GM12891 (cell line): ENCODE data around the gene ZNF586.
A peak's percentile ranks its signal among the peaks of the same experiment; 100 is the strongest.

Experiments
- DNase-seq: peaks from one replicate; pipeline ENCODE4 v3.0.0; 2011; ENCODE audit warnings: low spot score; ENCODE audit not compliant: insufficient read length
- FAIRE-seq: peaks from 2 replicates; lab custom pipeline; 2011; peaks lifted over from hg19 to GRCh38; lab: Jason Lieb, UNC
- PAX5 ChIP-seq: IDR thresholded peaks from 2 replicates; pipeline ENCODE4 v1.6.1; 2011; ENCODE audit warnings: low read length, moderate library complexity, mild to moderate bottlenecking; ENCODE audit not compliant: insufficient read depth, severe bottlenecking
- POLR2A ChIP-seq: IDR thresholded peaks from 2 replicates; pipeline ENCODE4 v1.6.1; 2011; ENCODE audit warnings: low read depth, low read length, control low read depth
- POLR2AphosphoS5 ChIP-seq: IDR thresholded peaks from 2 replicates; pipeline ENCODE4 v1.6.1; 2011; ENCODE audit warnings: low read depth, low read length, control low read depth
- POU2F2 ChIP-seq: IDR thresholded peaks from 2 replicates; pipeline ENCODE4 v1.6.1; 2011; ENCODE audit warnings: low read depth, mild to moderate bottlenecking, control low read depth, low read length, moderate library complexity
- SPI1 ChIP-seq: IDR thresholded peaks from 2 replicates; pipeline ENCODE4 v1.6.1; 2011; ENCODE audit warnings: low read depth, low read length, control low read depth
- TAF1 ChIP-seq: IDR thresholded peaks from 2 replicates; pipeline ENCODE4 v1.6.1; 2011; ENCODE audit warnings: low read depth, low read length, control low read depth

Gene ZNF586

GRCh38 chr19:57825511-57825910 is 56.0 kb downstream of the ZNF586 start:
- FAIRE-seq (no peak), DNase-seq (no peak)
- TF ChIP-seq POLR2AphosphoS5 (no peak), POU2F2 (no peak), TAF1 (no peak), SPI1 (no peak), POLR2A (no peak), PAX5 (no peak)

GRCh38 chr19:57829316-57829715 is 59.8 kb downstream of the ZNF586 start:
- DNase-seq, result no peak
- FAIRE-seq, result no peak
- TF ChIP-seq SPI1 (no peak), TAF1 (no peak), PAX5 (no peak), POLR2AphosphoS5 (no peak), POU2F2 (no peak), POLR2A (no peak)

- TF ChIP-seq SPI1, result no peak
- no peak for TF ChIP-seq PAX5
- no peak for TF ChIP-seq POLR2A
- no peak for TF ChIP-seq POU2F2
- TF ChIP-seq TAF1, result no peak
- TF ChIP-seq POLR2AphosphoS5, result no peak
- FAIRE-seq (peak; percentile 13), DNase-seq (no peak)
Measured at GRCh38 chr19:57830071-57830602, 60.7 kb downstream of the ZNF586 start, which contains the start of gene ZNF587B. Gene ZNF587B (plus strand): TSS chr19:57830299. CDS start chr19:57830529, 230 bp downstream.
